Stimulated activated CD4-positive, alpha-beta T cell treated with anti-CD3 and anti-CD28 coated beads, Interleukin-12 subunit alpha, Interleukin-12 subunit beta, amount 100 ng/mL, for 4 hours (primary cell): ENCODE data around the gene HECW1.
"Not testable (repeated sequence)": the region's sequence is repeated elsewhere in the genome, so short reads cannot be mapped to it uniquely, and the experiment has no call there.

Experiments used
- DNase-seq: peaks from one replicate; pipeline ENCODE4 v3.0.0-alpha.2; 2020

Gene HECW1

DNA sequence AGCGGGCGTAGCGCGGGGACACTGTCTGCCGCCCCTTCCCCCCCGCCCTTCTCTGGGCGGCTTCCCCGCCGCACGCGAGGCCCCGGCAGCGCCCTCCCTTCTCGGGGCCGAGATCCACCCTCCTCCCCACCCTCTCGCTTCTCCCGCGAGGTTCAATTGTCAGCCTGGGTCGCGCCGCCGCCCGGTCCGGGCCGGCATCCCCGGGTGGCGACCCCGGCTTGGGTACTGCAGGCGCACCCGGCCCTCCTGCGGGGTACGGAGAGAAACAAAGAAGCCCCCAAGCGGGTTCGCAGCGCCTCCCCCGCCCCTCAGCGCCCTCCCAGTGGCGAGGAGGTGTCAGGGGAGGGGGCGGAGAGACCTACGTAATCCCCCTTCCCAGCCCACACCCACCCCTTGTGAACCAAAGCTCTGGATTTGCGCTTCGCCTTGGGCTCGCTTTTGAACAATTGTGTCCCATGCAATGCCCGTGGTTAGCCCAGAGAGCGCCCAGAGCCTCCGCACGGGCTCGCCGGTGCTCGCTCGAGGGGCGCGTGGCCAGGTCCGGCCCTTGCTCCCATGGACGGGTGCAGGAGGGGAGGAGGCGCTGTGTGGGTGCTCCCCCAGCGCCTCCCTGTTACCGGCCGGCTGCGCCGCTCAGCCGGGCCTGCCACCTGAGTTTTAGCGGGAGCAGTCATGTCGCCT, 634 bp downstream of the HECW1 start:
- DNase-seq = no peak

DNA sequence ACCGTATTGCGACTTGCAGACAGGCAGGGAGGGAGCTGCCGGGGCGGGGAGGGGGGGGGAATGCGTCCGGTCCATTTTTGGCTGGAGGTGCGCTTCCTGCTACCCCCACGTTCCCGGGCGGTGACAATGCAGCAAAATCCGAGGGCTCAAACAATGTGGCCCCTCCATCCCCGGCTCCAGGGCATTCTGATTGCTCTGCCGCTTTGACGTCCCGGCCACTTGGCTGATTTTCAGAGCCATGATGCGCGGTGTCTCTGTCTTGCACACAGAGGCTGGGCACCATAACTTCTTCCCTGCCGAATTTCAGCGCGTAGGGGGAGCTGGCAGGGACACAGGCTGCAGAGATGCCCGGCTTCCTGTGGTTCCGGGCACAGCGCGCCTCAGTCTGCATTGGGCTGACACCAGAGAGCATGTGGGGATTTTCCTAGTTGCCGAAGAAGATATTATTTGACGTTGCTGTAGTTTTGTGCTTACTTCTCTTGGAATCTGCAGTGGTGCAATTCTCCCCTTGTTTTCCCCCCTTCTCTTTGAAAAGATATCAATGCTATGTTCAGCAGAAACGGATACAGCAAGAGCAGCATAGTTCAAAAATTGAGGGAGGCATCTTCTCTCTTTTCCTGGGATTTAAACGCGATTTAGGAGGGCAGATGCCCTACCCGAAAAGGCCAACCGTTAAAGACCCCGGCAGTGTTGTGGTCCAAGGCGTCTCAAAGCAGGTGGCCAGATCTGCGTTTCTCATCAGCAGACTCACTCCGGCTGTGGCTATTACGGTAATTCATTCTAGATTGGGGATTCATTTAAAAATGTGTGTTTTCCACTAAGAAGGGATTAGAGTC, 1.4 kb downstream of the HECW1 start:
- no peak for DNase-seq

DNA sequence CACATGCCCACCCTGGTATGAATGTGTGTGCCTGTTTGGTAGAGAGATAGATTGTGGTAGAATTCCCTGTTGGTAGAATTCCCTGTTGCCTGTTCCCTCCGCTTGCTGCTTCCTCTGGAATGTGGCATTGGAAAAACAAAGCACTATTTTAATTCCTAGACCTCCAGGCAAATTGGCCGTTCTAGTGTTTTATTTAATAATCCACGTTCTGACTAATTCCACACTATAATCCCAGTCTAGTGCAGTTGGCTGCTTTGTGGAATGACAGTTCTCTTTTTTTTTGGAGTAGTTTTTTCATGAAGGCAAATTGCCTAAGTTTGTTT, 2.0 kb downstream of the HECW1 start:
- no peak for DNase-seq

DNA sequence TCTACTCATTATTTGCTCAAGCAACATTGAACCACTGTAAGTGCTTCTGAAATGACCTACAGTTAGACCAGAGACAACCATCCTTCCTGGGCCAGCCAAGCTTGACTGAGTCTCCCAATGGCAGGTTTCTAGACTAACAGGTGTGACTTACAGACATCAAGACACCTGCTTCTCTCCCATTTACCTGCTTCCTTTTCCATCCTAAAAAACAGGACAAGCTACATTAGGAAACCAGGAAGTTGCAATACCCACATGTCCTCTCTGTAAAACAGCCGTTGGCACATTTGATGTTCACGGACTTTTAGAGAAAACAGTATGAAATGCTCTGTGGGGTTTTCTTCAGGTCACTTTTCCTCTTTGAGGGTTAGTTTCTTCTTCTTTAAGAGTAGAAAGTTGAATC, 4.0 kb downstream of the HECW1 start:
- DNase-seq = no peak

DNA sequence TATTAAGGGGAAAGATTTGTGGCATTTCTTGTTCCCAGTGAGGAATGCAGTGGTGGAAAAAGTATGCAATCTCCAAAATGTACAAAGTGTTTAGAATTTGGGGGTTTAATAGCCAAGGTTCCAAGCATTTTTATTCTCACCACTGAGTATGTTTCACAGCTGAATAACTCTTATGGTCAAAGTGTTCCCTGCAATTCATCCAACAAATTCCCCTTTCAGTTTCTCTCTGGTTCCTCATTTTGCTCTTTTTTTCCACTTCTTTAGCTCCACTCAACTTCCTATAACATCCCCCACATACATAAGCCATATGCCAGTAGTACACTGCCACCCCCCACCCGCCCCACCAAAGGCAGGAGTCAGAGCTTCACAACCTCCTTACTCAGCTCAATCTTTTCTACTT, 4.6 kb downstream of the HECW1 start:
- DNase-seq = no peak

DNA sequence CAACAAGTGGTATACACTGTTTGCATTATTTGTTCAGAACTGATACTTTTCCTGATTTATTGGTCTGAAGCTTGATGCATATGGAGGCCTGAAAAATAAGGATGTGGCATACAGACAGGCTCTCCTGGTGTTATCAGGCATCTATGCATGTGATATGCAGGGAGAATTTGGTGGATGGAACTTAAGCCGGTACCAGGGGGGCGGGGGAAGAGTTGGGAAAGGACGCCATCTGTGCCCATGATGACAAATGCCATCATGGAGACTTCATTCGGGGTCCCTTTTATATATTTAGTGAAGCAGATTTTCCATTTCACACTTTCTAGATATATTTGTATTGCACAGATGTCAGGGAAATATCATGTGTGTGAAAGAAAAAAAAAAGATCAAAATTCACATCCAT, 5.4 kb downstream of the HECW1 start:
- no peak for DNase-seq

DNA sequence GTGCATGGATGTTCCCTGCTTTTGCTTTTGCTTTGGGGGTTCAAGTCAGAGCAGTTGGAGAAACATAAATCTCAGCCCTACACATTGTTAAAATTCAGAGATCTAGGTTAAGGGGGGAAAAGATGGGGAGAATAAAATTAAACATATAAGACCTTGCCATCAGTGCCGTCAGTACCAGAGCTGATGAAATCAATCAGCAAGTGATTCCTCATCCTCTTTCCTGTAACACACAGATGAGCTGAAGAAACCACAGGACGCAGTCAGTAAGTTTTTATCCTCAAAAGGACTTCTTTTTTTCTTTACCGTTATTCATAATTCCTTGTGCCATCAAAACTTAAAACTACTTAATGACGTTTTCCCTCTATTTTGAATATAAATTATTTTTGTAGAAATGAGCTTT, 5.9 kb downstream of the HECW1 start:
- DNase-seq = no peak

DNA sequence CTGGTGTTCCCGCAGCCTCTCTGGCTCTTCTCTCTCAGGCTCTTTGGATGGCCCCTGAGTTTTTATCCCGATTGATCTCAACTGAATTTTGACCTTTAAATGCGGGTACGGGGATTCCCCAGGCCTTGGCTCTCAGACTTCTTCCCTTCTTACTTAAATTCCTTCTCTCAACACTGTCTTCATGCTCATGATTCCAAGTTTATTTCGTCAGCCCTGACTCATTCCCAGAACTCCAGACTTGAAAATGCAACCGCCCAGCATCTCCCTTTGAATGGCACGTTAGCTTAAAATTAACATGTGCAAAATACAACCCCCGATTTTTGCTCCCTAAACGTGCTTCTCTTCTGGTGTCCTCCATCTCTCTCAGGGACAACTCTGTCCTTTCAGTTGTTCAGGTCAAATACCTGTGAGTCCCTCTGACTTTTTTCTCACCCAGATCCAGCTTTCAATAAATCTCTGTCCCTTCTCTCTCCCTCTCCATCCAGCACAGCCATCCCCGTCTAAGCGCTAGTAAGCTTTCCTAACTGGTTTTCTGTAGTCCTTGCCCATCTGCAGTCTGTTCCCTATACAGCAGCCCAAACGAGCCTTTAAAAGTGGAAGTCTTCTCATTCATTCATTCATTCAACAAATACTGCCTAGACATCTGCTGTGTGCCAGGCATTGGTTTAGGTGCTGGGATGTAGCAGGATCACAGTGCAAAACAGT, 7.1 kb downstream of the HECW1 start:
- DNase-seq = no peak

DNA sequence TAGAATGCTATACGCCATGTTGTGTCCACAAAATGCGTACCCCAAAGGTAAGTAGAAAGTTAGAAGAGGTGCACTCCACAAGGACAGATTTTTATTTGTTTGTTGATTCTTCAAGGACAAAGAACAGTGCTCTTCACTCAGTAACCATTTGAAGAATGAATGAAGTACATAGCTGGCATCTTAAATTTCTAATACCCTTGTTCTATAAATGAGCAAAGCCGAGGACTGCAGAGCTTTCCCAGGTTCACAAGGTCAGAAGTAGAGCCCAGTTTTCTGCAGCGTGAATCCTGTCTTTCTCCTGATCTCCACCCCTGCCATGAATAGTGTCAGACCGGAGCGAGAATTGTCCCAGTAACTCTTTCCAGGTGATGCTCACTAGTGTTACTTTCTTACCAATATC, 9.5 kb downstream of the HECW1 start:
- no peak for DNase-seq

DNA sequence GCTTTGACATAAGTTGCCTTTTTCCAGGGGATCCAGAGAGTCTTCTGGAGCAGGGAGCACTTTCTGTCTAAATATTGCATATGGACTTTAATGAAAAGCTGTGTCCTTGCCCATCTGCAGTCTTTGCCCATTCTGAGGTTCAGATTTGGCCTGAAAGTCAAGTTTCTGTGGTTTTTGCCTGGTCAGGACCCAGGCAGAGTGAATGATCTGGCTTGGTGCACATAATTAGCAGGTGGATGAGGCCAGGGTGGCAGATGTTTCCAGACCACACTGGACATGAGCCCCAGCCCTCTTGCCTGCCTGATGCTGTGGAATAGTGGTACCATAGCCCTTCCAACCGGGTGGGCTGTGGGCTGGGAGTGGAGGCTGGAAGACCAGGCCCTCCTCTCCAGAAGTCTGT, 11.0 kb downstream of the HECW1 start:
- no peak for DNase-seq

DNA sequence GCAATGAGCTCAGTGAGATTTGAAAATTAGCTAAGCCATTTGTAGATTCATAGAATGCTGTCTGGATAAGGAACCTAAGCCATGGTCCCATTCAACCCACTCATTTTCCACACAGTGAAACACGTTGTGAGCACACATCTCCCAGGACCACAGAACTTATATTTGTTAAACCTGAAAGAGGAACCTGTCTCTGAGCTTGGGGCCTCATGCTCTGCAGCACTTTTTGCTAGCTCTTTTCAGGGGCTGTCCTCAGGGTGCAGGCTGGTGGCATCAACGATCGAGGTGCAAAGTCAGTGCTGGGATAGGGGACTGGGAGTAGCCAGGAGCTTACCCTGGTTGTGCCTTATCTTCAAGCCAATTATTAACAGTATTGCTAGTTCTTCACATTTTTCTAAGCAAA, 11.9 kb downstream of the HECW1 start:
- no peak for DNase-seq

DNA sequence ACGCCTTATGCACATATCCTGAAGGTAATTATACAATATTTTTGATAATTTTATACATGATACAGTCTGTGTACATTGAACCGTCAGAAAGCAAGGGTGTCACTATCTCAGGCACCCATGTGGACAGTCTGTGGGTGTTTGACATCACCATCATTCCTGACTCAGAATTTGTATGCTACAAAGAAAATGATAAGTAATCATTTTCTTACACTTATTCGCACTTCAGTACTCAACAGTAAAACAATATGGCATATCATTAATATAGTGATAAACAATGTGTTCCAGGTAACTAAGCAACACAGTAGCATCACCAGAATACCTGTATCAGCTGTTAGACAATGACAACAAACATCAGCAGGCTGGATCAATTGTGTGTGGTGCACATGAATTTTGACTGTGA, 17.9 kb downstream of the HECW1 start:
- DNase-seq = no peak

DNA sequence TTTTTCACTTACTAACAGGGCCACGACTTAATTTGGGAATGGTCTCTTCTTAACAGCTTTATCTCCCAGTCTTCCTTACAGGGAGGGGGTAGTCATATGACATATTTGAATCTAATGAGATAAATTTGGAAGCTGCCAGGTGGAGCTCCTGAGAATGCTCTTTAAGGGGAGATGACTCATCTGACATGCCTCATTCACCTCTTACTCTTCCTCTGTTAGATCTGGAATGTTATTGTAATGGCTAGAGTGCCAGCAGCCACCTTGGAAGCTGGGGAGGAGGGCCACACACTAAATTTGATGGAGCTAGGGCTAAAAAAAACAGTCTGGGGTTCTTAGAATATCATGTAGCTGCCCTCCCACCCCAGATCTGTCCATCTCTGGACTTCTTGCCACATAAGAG, 22.7 kb downstream of the HECW1 start:
- DNase-seq = no peak

DNA sequence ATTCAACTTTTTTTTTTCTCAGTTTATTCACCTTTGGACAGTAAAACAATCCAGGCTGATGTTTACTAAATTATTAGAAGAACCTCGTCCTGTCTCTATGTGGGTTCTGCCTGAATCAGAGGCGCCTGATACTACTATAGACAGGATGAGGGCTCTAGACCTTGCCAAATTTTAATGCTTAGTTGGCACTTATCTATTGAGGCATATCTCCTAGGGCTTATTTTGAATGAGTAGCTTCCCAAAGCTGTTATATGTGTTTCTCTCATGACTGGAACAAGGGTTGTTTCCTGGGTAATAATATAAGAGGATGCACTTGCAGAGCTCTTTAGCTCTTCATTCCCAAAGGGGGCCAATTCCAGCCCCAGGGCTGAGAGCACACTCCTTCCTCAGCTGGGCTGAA, 23.6 kb downstream of the HECW1 start:
- DNase-seq = no peak

DNA sequence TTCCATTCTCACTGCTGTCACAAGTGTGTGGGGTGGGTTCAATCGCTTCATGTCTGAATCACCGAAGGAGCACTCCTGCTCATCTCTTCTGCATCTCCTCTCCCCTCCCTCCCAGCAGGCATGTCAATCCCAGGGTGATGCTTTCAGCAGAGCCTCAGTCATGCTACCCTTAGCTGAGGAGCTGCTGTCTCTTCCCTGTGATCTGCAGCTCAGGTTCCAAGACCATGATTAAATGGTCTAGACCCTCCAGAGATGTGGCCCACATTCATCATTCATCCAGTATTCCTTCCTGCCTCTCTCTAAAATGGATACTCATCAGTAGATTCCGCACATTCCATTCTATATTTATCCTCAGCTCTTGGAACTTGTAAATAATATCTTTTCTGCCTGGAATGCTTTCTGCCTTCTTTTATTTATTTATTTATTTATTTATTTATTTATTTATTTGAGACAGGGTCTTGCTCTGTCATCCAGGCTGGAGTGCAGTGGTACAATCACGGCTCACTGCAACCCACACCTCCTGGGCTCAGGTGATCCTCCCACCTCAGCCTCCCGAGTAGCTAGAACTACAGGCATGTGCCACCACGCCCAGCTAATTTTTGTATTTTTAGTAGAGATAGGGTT, 24.8 kb downstream of the HECW1 start:
- not testable (repeated sequence) for DNase-seq

DNA sequence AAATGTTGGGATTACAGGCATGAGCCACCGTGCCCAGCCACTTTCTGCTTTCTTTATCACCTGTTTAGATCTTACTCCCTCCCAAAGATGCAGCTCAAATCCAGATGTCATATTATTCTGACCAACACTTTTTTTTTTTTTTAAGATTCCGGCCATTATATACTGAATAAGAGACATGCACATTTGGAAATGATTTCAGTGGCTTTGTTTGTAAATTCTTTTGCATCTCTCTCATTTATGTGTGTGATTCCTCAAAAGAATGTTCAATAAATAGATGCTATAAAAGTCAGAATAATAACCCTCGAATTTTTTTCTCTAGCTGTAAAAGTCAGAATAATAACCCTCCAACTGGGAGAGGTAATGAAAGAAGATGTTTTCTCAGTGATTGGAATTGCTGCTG, 25.4 kb downstream of the HECW1 start:
- no peak for DNase-seq

DNA sequence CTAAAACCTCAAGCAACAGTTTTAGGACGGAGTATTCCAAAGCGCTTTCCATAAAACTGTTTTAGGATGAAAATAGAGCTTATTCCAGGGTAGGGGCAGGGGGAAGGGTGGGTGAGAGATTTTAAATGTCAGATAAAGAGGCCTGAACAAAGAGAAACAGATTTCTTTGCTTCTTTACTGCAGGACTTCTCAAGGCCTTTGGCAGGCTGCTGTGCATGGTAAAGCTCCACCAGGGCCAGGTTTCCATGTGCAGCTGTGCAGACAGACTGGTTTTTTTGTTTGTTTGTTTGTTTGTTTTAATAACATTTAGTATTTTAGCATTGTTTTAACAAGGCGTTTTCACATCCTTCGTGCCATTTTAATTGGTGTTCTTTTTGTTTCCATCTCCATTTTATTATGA, 26.3 kb downstream of the HECW1 start:
- no peak for DNase-seq

DNA sequence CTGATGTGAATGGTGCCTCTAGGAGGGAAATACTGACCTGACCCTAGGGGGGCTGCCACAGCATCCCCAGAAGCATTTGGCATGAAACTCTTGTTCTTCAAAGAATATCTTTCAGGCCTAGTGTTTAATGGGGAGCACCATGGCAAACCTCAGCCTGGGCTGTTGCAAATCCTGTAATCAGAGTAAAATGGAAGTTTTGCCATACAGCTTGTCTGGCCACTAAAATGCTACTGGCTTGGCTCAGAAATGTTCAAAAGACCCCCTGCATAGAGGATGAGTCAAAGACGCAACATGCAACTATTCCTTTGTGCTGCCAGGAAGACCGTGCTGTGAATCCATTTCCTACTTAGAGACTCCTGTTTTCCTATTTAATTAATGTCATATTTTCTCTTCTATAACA, 26.7 kb downstream of the HECW1 start:
- no peak for DNase-seq

DNA sequence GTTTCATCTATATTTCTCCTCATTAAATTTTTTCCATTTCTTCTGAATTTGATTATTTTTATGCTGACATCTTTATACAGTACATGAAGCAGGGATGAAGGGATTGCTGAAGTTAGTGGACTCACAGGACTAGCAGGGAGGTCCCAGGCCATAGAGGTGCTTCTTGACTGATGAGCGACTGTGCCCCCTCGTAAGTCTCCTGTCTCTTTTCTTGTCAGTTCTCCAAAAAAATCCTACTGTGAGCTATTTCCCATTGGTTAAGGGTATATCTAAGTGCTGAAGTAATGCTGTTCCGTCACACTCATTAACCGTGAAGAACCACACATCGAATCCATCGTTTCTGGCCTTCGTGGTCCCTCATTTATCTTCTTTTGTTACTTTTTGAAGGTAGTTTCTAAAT, 27.7 kb downstream of the HECW1 start:
- no peak for DNase-seq

DNA sequence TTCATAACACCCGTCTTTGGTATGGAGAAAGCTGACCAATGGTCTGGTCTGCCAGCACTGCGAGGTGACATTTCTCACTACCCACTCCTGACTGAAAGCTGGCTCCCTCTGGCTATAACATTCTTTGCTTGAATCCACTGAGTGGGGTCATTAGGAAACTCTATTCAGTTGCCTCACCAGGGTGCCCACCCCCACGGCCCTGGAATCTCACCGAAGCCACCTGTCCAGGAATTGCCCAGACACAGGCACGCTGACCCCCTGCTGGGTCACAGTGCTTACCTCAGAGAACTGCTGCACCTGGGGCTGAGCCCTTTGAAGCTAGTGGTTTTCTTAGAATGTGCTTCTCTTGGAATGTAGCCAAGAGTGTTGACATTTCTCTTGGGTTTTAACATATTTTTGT, 28.6 kb downstream of the HECW1 start:
- no peak for DNase-seq

DNA sequence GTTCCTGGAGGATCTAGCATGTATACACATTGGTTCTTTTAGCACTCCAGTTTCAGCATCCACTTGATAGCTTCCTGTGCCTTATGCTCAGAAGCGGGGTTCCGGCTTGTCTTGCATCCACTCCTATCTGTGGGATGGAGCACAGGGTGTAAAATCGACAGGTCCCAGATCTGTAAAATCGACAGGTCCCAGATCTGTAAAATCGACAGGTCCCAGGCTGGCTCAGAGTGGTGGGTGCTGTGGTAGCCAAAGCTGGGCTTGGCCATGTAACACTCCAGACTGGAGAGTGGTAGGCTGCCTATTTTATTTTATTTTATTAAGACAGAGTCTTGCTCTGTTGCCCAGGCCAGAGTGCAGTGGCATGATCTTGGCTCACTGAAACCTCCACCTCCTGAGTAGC, 30.3 kb downstream of the HECW1 start:
- no peak for DNase-seq

DNA sequence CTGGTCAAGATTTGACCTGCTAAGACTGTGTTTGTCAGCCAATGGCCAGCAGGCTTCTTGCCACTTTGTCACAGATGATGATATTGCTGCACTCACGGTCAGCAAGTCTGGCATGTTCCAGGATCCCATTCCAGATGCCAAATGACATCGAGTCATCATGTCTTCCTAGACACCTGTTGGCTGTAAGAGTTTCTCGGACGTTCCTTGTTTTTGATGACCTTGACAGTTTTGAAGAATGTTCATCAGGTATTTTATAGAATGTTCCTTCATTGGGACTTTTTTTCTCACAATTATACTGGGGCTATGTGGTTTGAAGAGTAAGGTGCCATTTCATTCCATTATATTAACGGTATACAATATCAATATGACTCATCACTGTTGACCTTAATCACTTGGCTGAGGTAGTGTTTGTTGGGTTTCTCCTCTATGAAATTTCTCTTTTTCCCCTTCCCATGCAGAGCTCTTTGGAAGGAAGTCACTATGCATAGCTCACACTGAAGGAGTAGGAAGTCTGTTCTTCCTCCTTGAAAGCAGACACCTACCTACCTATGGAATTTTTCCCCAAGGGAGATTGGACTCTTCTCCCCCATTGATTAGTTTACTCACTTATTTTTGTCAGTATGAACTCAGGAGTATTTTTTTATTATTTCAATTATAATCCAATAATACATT, 31.6 kb downstream of the HECW1 start:
- DNase-seq = no peak

DNA sequence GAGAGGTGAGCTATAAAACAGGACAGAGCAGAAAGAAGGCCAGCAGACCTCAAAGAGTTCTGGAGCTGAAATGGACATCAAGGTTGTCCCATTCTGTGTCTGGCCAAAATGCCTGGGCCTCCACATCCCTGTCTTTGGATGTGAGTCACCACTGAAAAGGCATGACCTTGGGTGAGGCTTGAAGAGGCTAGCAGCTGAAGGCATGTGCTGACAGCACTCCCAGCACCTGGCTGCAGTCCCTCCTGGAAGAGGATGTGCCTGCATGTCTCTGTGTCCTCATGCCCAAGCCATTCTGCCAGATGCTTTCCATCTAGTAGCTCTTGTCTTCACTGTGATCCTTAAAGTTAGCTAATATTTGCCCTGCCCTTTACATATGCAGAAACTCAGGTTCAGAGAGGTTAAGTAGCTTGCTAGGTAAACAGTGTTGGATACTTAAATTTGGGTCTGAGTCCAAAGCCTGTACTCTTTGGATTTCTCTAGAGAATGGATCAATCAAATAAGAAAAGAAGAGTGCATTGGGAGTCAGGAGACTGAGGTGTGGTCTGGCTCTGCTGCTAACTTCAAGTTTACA, 35.8 kb downstream of the HECW1 start:
- DNase-seq = no peak
